Liver (tissue), 9 donors: ENCODE measurements around the gene SIRPB1. TPM values are rescaled to one million over a fixed set of nuclear protein-coding genes. Genes with fewer than 3 reads are reported as not detected.

Experiments
- DNase-seq: peaks from one replicate; pipeline ENCODE4 v3.0.0-alpha.2; 2017; ENCODE audit warnings: low spot score
- H3K27ac ChIP-seq, 2 donors: one replicate each; pipeline ENCODE4 v1.7.0; 2013; ENCODE audit warnings: inconsistent platforms in 2 of 2, low read length in 2 of 2, control low read depth in 1 of 2, low read depth in 1 of 2, mild to moderate bottlenecking in 1 of 2
- H3K27me3 ChIP-seq, 4 donors: one replicate each; pipeline versions ENCODE4 v1.6.1 to v1.7.0; 2013; ENCODE audit warnings: low read length in 3 of 4, inconsistent platforms in 1 of 4, mild to moderate bottlenecking in 1 of 4, moderate library complexity in 1 of 4; ENCODE audit not compliant: control insufficient read depth in 4 of 4, insufficient read depth in 4 of 4
- H3K36me3 ChIP-seq, 4 donors: one replicate each; pipeline versions ENCODE4 v1.6.1 to v1.7.0; 2013; ENCODE audit warnings: low read length in 3 of 4, mild to moderate bottlenecking in 3 of 4, low read depth in 1 of 4, moderate library complexity in 1 of 4; ENCODE audit not compliant: control insufficient read depth in 4 of 4, insufficient read depth in 3 of 4
- H3K4me1 ChIP-seq, 4 donors: one replicate each; pipeline versions ENCODE4 v1.6.1 to v1.7.0; 2013; ENCODE audit warnings: low read length in 3 of 4, mild to moderate bottlenecking in 3 of 4, moderate library complexity in 1 of 4; ENCODE audit not compliant: control insufficient read depth in 4 of 4, insufficient read depth in 4 of 4
- H3K4me3 ChIP-seq, 3 donors: one replicate each; pipeline versions ENCODE4 v1.6.1 to v1.7.0; 2013; ENCODE audit warnings: low read length in 3 of 3, control low read depth in 1 of 3, low read depth in 1 of 3, mild to moderate bottlenecking in 1 of 3
- H3K9ac ChIP-seq, 2 donors: one replicate each; pipeline ENCODE4 v1.7.0; 2013; ENCODE audit warnings: low read length in 2 of 2, mild to moderate bottlenecking in 2 of 2, moderate library complexity in 2 of 2, control low read depth in 1 of 2, low read depth in 1 of 2
- H3K9me3 ChIP-seq, 4 donors: one replicate each; pipeline versions ENCODE4 v1.6.1 to v1.7.0; 2013; ENCODE audit warnings: low read length in 3 of 4; ENCODE audit not compliant: control insufficient read depth in 4 of 4
- EGR1 ChIP-seq, 2 donors: IDR thresholded peaks; 2 replicates each; pipeline ENCODE4 v1.6.1; 2016 to 2018; ENCODE audit warnings: antibody characterized with exemption in 2 of 2, low read depth in 2 of 2
- FOXA1 ChIP-seq: IDR thresholded peaks from 2 replicates; pipeline ENCODE4 v1.6.1; 2016; ENCODE audit warnings: antibody characterized with exemption
- FOXA2 ChIP-seq: IDR thresholded peaks from 2 replicates; pipeline ENCODE4 v1.6.1; 2016; ENCODE audit warnings: antibody characterized with exemption
- GABPA ChIP-seq, 2 donors: IDR thresholded peaks in 1 of 2; conservative IDR thresholded peaks in 1 of 2; 2 replicates each; pipeline ENCODE4 v1.6.1; 2016; ENCODE audit warnings: antibody characterized with exemption in 2 of 2, mild to moderate bottlenecking in 1 of 2, moderate library complexity in 1 of 2
- HNF4A ChIP-seq, 2 donors: conservative IDR thresholded peaks; 2 replicates each; pipeline ENCODE4 v1.6.1; 2016; ENCODE audit warnings: antibody characterized with exemption in 2 of 2, mild to moderate bottlenecking in 2 of 2
- HNF4G ChIP-seq: IDR thresholded peaks from 2 replicates; pipeline ENCODE4 v1.6.1; 2016; ENCODE audit warnings: antibody characterized with exemption
- JUND ChIP-seq, 2 donors: IDR thresholded peaks; 2 replicates each; pipeline ENCODE4 v1.6.1; 2016; ENCODE audit warnings: antibody characterized with exemption in 2 of 2
- NR2F2 ChIP-seq: IDR thresholded peaks from 2 replicates; pipeline ENCODE4 v1.6.1; 2016; ENCODE audit warnings: antibody characterized with exemption
- RXRA ChIP-seq, 2 donors: IDR thresholded peaks; 2 replicates each; pipeline ENCODE4 v1.6.1; 2017 to 2018; ENCODE audit warnings: antibody characterized with exemption in 2 of 2, mild to moderate bottlenecking in 1 of 2
- SP1 ChIP-seq: IDR thresholded peaks from 2 replicates; pipeline ENCODE4 v1.6.1; 2018; ENCODE audit warnings: antibody characterized with exemption, mild to moderate bottlenecking
- TAF1 ChIP-seq: conservative IDR thresholded peaks from 2 replicates; pipeline ENCODE4 v1.6.1; 2016; ENCODE audit warnings: antibody characterized with exemption, mild to moderate bottlenecking
- YY1 ChIP-seq: IDR thresholded peaks from 2 replicates; pipeline ENCODE4 v1.6.1; 2016; ENCODE audit warnings: antibody characterized with exemption, mild to moderate bottlenecking
- WGBS: extraction: QIAGEN DNeasy Blood & Tissue Kit; methylation state at CpG from one replicate; pipeline ENCODE4 v1.1.7; 2013; 5-methylcytosine and 5-hydroxymethylcytosine counted together
- polyA plus RNA-seq, 2 donors: library from polyadenylated mRNA; stranded (reverse) in 1 of 2; unstranded in 1 of 2; fragments of 200-250 nt in 1 of 2; fragments of >200 nt in 1 of 2; fragmentation: Nextera tagmentation in 1 of 2; extraction: Ambion mirVana in 1 of 2; gene quantifications; one replicate each; pipeline versions ENCODE4 v1.2.1 to v1.2.3, GENCODE V29; 2013 to 2015
- total RNA-seq, 2 donors: library from RNA; depleted of rRNA; stranded (reverse); fragments of >200 nt; gene quantifications; one replicate each; pipeline ENCODE4 v1.2.3, GENCODE V29; 2014
- TF ChIP-seq, protein P1 (sequence below): IDR thresholded peaks from 2 replicates; pipeline ENCODE4 v1.6.1; 2016; ENCODE audit warnings: antibody characterized with exemption, mild to moderate bottlenecking
- TF ChIP-seq, protein P2 (sequence below): fragments of 150-350 bp; IDR thresholded peaks from 2 replicates; pipeline ENCODE4 v1.5.1; 2017; ENCODE audit warnings: improper control_type of control experiment, low read depth, low read length; ENCODE audit not compliant: missing input control
- TF ChIP-seq, protein P3 (sequence below): IDR thresholded peaks from 2 replicates; pipeline ENCODE4 v1.6.1; 2016; ENCODE audit warnings: antibody characterized with exemption
- TF ChIP-seq, protein P4 (sequence below): IDR thresholded peaks from 2 replicates; pipeline ENCODE4 v1.6.1; 2016; ENCODE audit warnings: antibody characterized with exemption
- donor health status: healthy.
- donor health status: healthy.
- donor health status: healthy.
- donor health status: healthy.
- donor health status: healthy.

The SIRPB1 gene
- total and polyA plus RNA-seq, 4 donors = 0.47 to 4.4 (median 1.4) TPM

DNA sequence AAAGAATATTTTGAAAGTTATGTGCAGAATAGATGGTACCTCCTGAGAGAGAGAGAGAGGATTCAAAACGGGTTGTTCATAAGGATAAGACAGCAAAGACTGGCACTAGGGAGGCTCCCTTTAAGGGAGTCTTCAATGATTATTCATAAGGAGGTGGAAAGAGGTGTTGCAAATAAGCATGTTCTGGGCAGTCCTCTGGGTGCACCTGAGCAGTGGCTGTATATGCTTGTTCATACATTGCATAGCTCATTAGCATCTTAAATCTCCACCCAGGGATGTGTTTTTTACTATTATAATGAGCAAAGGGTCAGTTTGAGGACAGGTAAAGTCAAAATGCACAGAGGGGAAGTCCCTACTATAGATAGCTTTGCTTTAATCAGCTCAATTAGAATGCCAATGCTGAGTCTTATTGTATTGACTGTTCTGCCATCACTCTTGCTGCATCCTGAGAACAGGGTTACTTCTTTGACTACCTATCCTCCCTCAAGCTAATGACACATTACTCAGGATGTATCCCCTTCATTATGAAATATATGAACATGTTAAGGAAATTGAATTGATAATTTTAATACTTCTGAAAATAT is 47.8 kb upstream of the SIRPB1 start:
- TF ChIP-seq, protein P1, sequence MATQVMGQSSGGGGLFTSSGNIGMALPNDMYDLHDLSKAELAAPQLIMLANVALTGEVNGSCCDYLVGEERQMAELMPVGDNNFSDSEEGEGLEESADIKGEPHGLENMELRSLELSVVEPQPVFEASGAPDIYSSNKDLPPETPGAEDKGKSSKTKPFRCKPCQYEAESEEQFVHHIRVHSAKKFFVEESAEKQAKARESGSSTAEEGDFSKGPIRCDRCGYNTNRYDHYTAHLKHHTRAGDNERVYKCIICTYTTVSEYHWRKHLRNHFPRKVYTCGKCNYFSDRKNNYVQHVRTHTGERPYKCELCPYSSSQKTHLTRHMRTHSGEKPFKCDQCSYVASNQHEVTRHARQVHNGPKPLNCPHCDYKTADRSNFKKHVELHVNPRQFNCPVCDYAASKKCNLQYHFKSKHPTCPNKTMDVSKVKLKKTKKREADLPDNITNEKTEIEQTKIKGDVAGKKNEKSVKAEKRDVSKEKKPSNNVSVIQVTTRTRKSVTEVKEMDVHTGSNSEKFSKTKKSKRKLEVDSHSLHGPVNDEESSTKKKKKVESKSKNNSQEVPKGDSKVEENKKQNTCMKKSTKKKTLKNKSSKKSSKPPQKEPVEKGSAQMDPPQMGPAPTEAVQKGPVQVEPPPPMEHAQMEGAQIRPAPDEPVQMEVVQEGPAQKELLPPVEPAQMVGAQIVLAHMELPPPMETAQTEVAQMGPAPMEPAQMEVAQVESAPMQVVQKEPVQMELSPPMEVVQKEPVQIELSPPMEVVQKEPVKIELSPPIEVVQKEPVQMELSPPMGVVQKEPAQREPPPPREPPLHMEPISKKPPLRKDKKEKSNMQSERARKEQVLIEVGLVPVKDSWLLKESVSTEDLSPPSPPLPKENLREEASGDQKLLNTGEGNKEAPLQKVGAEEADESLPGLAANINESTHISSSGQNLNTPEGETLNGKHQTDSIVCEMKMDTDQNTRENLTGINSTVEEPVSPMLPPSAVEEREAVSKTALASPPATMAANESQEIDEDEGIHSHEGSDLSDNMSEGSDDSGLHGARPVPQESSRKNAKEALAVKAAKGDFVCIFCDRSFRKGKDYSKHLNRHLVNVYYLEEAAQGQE = no peak
- TF ChIP-seq TAF1 (no peak), SP1 (no peak), EGR1 (IDR thresholded peaks at IDR 0.05; ENCODE audit: low read depth in 2 of 2) (no peak), NR2F2 (no peak), RXRA (IDR thresholded peaks at IDR 0.05) (no peak), JUND (IDR thresholded peaks at IDR 0.05) (no peak), YY1 (no peak), HNF4G (no peak), GABPA (IDR thresholded peaks at IDR 0.05 in 1 of 2, conservative IDR thresholded peaks at IDR 0.05 in 1 of 2) (no peak), HNF4A (conservative IDR thresholded peaks at IDR 0.05) (no peak), FOXA1 (no peak), FOXA2 (no peak)
- TF ChIP-seq, protein P2, sequence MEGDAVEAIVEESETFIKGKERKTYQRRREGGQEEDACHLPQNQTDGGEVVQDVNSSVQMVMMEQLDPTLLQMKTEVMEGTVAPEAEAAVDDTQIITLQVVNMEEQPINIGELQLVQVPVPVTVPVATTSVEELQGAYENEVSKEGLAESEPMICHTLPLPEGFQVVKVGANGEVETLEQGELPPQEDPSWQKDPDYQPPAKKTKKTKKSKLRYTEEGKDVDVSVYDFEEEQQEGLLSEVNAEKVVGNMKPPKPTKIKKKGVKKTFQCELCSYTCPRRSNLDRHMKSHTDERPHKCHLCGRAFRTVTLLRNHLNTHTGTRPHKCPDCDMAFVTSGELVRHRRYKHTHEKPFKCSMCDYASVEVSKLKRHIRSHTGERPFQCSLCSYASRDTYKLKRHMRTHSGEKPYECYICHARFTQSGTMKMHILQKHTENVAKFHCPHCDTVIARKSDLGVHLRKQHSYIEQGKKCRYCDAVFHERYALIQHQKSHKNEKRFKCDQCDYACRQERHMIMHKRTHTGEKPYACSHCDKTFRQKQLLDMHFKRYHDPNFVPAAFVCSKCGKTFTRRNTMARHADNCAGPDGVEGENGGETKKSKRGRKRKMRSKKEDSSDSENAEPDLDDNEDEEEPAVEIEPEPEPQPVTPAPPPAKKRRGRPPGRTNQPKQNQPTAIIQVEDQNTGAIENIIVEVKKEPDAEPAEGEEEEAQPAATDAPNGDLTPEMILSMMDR = no peak
- TF ChIP-seq, protein P3, sequence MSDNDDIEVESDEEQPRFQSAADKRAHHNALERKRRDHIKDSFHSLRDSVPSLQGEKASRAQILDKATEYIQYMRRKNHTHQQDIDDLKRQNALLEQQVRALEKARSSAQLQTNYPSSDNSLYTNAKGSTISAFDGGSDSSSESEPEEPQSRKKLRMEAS = no peak
- TF ChIP-seq, protein P4, sequence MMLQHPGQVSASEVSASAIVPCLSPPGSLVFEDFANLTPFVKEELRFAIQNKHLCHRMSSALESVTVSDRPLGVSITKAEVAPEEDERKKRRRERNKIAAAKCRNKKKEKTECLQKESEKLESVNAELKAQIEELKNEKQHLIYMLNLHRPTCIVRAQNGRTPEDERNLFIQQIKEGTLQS = no peak
- Histone ChIP-seq H3K4me1 (no peaks in the 10 kb centered on the region), H3K4me3 (no peak overlapping the region), H3K27ac (no peak overlapping the region), H3K27me3 (peaks cover 0 to 4% (median 0%) of the 10 kb centered on the region in 4 donors), H3K9ac (no peak overlapping the region), H3K9me3 (no peaks in the 10 kb centered on the region), H3K36me3 (no peaks in the 10 kb centered on the region)
- WGBS = 57% methylated on average over 1 of the region's 1 CpG
- DNase-seq = no peak

DNA sequence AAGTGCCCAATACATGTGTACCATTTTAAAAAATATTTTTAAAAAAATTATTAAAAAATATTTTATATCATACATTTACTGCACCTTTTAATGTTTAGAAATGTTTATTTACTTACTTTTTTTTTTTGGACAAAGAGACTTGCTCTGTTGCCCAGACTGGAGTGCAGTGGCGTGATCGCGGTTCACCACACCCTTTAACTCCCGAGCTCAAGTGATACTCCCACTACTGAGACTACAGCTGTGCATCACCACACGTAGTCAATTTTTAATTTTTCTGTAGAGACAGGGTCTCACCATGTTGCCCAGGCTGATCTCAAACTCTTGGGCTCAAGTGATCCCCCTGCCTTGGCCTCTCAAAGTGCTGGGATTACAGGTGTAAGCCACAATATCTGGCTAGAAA is 47.0 kb upstream of the SIRPB1 start:
- Histone ChIP-seq H3K4me3 (no peak overlapping the region), H3K4me1 (no peaks in the 10 kb centered on the region), H3K9ac (no peak overlapping the region), H3K36me3 (no peaks in the 10 kb centered on the region), H3K27ac (no peak overlapping the region), H3K27me3 (peaks cover 0 to 5% (median 0%) of the 10 kb centered on the region in 4 donors), H3K9me3 (no peaks in the 10 kb centered on the region)
- WGBS = 71% methylated on average over 5 of the region's 5 CpGs
- no peak for DNase-seq
- TF ChIP-seq EGR1 (IDR thresholded peaks at IDR 0.05; ENCODE audit: low read depth in 2 of 2) = no peak
- no peak for TF ChIP-seq JUND (IDR thresholded peaks at IDR 0.05)
- TF ChIP-seq TAF1 = no peak
- TF ChIP-seq, protein P3 = no peak
- TF ChIP-seq FOXA1 = no peak
- no peak for TF ChIP-seq RXRA (IDR thresholded peaks at IDR 0.05)
- TF ChIP-seq, protein P2 = no peak
- no peak for TF ChIP-seq HNF4G
- no peak for TF ChIP-seq HNF4A (conservative IDR thresholded peaks at IDR 0.05)
